ENCODE results near the gene SMC1B. TPM values are rescaled to one million over a fixed set of nuclear protein-coding genes. Genes with fewer than 3 reads are reported as not detected.

The SMC1B gene
- total and polyA plus RNA-seq, 2 of the 8 experiments (the other 6 are each of a cell fraction or from before 2014, with no cell fraction given): 0.02 TPM; not detected in 1

DNA sequence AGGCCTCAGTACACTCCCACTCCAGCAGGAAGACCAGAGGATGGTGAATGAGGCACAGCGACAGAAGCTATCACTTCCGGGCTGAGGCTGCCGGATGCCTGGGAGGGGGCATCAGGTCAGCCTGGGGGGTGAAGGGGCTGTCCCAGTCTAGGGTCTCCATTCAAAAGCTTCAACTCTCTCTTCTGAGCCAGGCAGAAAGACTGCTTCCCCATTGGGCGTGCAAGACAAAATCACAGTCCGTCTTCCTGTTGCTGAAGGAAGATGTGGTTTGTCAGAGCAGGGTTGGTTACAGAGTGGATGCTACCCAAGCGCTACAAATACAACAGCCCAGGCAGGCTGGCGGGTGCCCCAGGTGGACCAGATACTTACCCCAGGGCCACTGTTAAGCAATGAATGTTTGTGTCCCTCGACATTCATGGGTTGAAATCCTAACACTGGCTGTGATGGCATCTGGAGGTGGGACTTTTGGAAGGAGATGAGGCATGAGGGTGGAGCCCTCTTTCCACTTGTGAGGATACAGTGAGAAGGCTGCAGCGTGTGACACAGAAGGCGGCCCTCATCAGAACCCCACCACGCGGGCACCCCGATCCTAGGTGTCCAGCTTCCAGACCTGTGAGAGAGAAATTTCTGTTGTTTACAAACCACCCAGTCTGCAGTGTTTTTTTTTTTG is 116.6 kb downstream of the SMC1B start:
- Histone ChIP-seq H3K36me3 (ENCODE audit: control insufficient read depth in 2 of 4, insufficient read depth in 4 of 4, low read length in 3 of 4) (no peaks in the 10 kb centered on the region; a peak in 1 of 8 replicates), H3K9ac (replicated peaks in 1 of 4; ENCODE audit: extremely low read depth in 1 of 4, low read depth in 3 of 4, low read length in 3 of 4) (no peak overlapping the region), H3K4me1 (replicated peaks in 1 of 4; ENCODE audit: control insufficient read depth in 3 of 4, insufficient read depth in 4 of 4, low read length in 3 of 4) (peaks cover 0 to 10% (median 2%) of the 10 kb centered on the region in 4 experiments; a peak in 2 of 7 replicates), H2BK5ac (ENCODE audit: low read depth, low read length) (no peak overlapping the region), H3K27ac (ENCODE audit: low read depth, low read length) (no peak overlapping the region), H3K18ac (ENCODE audit: extremely low read depth, low read length) (no peak overlapping the region), H2AK5ac (ENCODE audit: low read depth, low read length) (no peak overlapping the region), H3K4me3 (ENCODE audit: extremely low read depth in 1 of 4, insufficient read depth in 2 of 4, low read depth in 3 of 4, low read length in 4 of 4) (no peak overlapping the region), H4K91ac (replicated peaks; ENCODE audit: insufficient read length, low read length) (no peak overlapping the region), H4K8ac (ENCODE audit: extremely low read depth, insufficient read depth, low read length) (peak overlapping the region; percentile 35; the same call in 1 of the 2 replicates), H2BK20ac (ENCODE audit: low read length) (no peak overlapping the region), H3K79me2 (ENCODE audit: control insufficient read depth in 1 of 2, insufficient read depth in 2 of 2, low read length in 2 of 2) (no peaks in the 10 kb centered on the region), H3K4ac (replicated peaks; ENCODE audit: insufficient read length, low read depth, low read length) (no peak overlapping the region), H2BK120ac (replicated peaks; ENCODE audit: low read depth, low read length) (no peak overlapping the region), H4K5ac (ENCODE audit: insufficient read length, low read depth, low read length) (no peak overlapping the region), H3K9me3 (ENCODE audit: insufficient read depth in 2 of 2, low read depth in 1 of 2, low read length in 1 of 2) (no peaks in the 10 kb centered on the region), H3K27me3 (replicated peaks in 1 of 4; ENCODE audit: control insufficient read depth in 3 of 4, extremely low read depth in 1 of 4, insufficient read depth in 3 of 4, low read length in 3 of 4) (no peaks in the 10 kb centered on the region; a peak in 1 of 7 replicates), H3K23ac (ENCODE audit: insufficient read length) (no peak overlapping the region), H4K20me1 (replicated peaks in 1 of 2; ENCODE audit: control insufficient read depth in 1 of 2, insufficient read depth in 2 of 2, low read length in 2 of 2) (peaks cover 0 to 1% of the 10 kb centered on the region in 2 experiments), H3K79me1 (ENCODE audit: low read depth, low read length) (no peaks in the 10 kb centered on the region), H2BK12ac (ENCODE audit: low read depth, low read length) (0 out of 2 replicates have a peak overlapping the region, but pooled peaks have one; percentile 27), H3K23me2 (ENCODE audit: low read depth, low read length) (peaks cover 1% of the 10 kb centered on the region; the same call in 1 of the 2 replicates), H2BK15ac (ENCODE audit: low read length) (no peak overlapping the region), H3K56ac (replicated peaks; ENCODE audit: insufficient read length, low read depth, low read length) (no peak overlapping the region), H3K4me2 (ENCODE audit: insufficient read depth in 1 of 2, low read depth in 2 of 2, low read length in 2 of 2) (no peak overlapping the region), H3K14ac (ENCODE audit: insufficient read length) (no peak overlapping the region), H2AFZ (ENCODE audit: low read length) (no peak overlapping the region)
- FAIRE-seq: no peak
- 84% methylated on average over 13 of the region's 13 CpGs; no CpG with 5 or more reads in 1 of the 2 experiments for WGBS, 2 experiments (ENCODE audit: extremely low coverage in 1 of 2, insufficient coverage in 1 of 2, insufficient read length in 1 of 2, insufficient replicate concordance in 2 of 2, low coverage in 1 of 2, low lambda C conversion rate in 2 of 2, missing lambda C conversion rate in 1 of 2)
- DNase-seq (ENCODE audit: low read depth in 1 of 2, low spot score in 2 of 2): no peak
- ChIA-PET CTCF (ENCODE audit: partially characterized antibody) (interaction anchor here (1.8 to 2.0 kb wide), 2 partner anchors 24 to 165 kb away, joined by 4 read pairs; no protein-coding TSS in a partner anchor), POLR2A (ENCODE audit: partially characterized antibody) (interaction anchor here (1.4 to 2.5 kb wide), 2 partner anchors 20 to 25 kb away, joined by 4 to 5 read pairs; no protein-coding TSS in a partner anchor)
- no peak for TF ChIP-seq POLR2AphosphoS5 (IDR thresholded peaks at IDR 0.05; ENCODE audit: low read depth, low read length)
- no peak for TF ChIP-seq TEAD4 (IDR thresholded peaks at IDR 0.05; ENCODE audit: low read depth, low read length)
- no peak for TF ChIP-seq JUN (IDR thresholded peaks at IDR 0.05; ENCODE audit: low read depth, low read length)
- no peak for TF ChIP-seq POU5F1 (IDR thresholded peaks at IDR 0.05; ENCODE audit: low read depth, low read length)
- TF ChIP-seq, protein P1, sequence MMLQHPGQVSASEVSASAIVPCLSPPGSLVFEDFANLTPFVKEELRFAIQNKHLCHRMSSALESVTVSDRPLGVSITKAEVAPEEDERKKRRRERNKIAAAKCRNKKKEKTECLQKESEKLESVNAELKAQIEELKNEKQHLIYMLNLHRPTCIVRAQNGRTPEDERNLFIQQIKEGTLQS (IDR thresholded peaks at IDR 0.05; ENCODE audit: insufficient read depth, low read depth, low read length): no peak
- TF ChIP-seq, protein P2, sequence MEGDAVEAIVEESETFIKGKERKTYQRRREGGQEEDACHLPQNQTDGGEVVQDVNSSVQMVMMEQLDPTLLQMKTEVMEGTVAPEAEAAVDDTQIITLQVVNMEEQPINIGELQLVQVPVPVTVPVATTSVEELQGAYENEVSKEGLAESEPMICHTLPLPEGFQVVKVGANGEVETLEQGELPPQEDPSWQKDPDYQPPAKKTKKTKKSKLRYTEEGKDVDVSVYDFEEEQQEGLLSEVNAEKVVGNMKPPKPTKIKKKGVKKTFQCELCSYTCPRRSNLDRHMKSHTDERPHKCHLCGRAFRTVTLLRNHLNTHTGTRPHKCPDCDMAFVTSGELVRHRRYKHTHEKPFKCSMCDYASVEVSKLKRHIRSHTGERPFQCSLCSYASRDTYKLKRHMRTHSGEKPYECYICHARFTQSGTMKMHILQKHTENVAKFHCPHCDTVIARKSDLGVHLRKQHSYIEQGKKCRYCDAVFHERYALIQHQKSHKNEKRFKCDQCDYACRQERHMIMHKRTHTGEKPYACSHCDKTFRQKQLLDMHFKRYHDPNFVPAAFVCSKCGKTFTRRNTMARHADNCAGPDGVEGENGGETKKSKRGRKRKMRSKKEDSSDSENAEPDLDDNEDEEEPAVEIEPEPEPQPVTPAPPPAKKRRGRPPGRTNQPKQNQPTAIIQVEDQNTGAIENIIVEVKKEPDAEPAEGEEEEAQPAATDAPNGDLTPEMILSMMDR (IDR thresholded peaks at IDR 0.05; ENCODE audit: control extremely low read depth in 1 of 3, insufficient read depth in 1 of 3, low read depth in 1 of 3, low read length in 3 of 3): no peak
- no peak for TF ChIP-seq GTF2F1 (IDR thresholded peaks at IDR 0.05; ENCODE audit: borderline replicate concordance, low read depth, low read length)
- no peak for TF ChIP-seq MAFK (IDR thresholded peaks at IDR 0.05; ENCODE audit: low read depth, low read length)
- TF ChIP-seq CREB1 (IDR thresholded peaks at IDR 0.05): no peak
- no peak for TF ChIP-seq BACH1 (IDR thresholded peaks at IDR 0.05; ENCODE audit: low read length)
